Activated naive CD4-positive, alpha-beta T cell treated with anti-CD3 and anti-CD28 coated beads for 36 hours (primary cell): ENCODE measurements around the gene PPP4R4. TPM values are rescaled to one million over a fixed set of nuclear protein-coding genes. Genes with fewer than 3 reads are reported as not detected.

Experiments
- CTCF ChIA-PET: fragments of 350-600 bp; sonication (Branson Sonifier 250); formaldehyde crosslinking; loops from one replicate; lab custom pipeline; 2021; ENCODE audit warnings: antibody characterized with exemption; lab: Charles Lee
- DNase-seq: peaks from one replicate; pipeline ENCODE4 v3.0.0-alpha.2; 2020
- H3K27ac Mint-ChIP-seq: one replicate; pipeline ENCODE4 v1.8.0; 2021; ENCODE audit warnings: mild to moderate bottlenecking, mixed read lengths
- H3K27me3 Mint-ChIP-seq: one replicate; pipeline ENCODE4 v1.8.0; 2021; ENCODE audit warnings: low read depth, mixed read lengths
- H3K36me3 Mint-ChIP-seq: one replicate; pipeline ENCODE4 v1.8.0; 2021; ENCODE audit warnings: low read depth, mixed read lengths
- H3K4me1 Mint-ChIP-seq: one replicate; pipeline ENCODE4 v1.8.0; 2021; ENCODE audit warnings: low read depth, mixed read lengths
- H3K4me3 Mint-ChIP-seq: one replicate; pipeline ENCODE4 v1.8.0; 2021; ENCODE audit warnings: mild to moderate bottlenecking, moderate library complexity, mixed read lengths
- H3K9me3 Mint-ChIP-seq: one replicate; pipeline ENCODE4 v1.8.0; 2021; ENCODE audit warnings: mixed read lengths
- intact Hi-C: fragments of 100-400 bp; cut with micrococcal nuclease; formaldehyde crosslinking; loops from one replicate; pipeline ENCODE4 v1.15.1; 2023
- total RNA-seq, 2 experiments: library from RNA; stranded (reverse); gene quantifications; one replicate each; pipeline ENCODE4 v1.2.3, GENCODE V29; 2021

Gene PPP4R4
- total RNA-seq, 2 experiments from 2014 or later, result 13.2 to 13.9 TPM

DNA sequence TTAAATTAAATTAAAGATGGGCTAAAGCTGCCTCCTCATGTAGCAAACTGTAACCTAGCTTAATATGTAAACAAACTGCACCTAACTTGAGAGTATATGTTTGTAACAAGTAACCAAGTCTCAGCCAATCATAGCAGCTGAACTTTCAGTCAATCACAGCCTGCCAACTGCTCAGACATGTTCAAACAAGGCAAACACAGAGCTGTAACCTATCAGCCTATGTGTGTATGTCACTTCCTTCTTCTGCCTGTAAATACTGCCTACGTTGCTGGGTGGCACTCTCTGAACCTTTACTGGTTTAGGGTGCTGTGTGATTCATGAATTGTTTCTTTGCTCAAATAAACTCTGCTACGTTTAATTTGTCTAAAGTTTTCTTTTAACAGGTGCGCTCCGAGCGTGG, 146.1 kb downstream of the PPP4R4 start:
- Mint-ChIP-seq H3K27me3 (peaks cover 4% of the 10 kb centered on the region), H3K27ac (no peak overlapping the region), H3K9me3 (peaks cover 2% of the 10 kb centered on the region), H3K4me3 (no peak overlapping the region), H3K4me1 (no peaks in the 10 kb centered on the region), H3K36me3 (no peaks in the 10 kb centered on the region)
- CTCF ChIA-PET, result no interaction called here
- no peak for DNase-seq
- intact Hi-C loops, result no loop called here

DNA sequence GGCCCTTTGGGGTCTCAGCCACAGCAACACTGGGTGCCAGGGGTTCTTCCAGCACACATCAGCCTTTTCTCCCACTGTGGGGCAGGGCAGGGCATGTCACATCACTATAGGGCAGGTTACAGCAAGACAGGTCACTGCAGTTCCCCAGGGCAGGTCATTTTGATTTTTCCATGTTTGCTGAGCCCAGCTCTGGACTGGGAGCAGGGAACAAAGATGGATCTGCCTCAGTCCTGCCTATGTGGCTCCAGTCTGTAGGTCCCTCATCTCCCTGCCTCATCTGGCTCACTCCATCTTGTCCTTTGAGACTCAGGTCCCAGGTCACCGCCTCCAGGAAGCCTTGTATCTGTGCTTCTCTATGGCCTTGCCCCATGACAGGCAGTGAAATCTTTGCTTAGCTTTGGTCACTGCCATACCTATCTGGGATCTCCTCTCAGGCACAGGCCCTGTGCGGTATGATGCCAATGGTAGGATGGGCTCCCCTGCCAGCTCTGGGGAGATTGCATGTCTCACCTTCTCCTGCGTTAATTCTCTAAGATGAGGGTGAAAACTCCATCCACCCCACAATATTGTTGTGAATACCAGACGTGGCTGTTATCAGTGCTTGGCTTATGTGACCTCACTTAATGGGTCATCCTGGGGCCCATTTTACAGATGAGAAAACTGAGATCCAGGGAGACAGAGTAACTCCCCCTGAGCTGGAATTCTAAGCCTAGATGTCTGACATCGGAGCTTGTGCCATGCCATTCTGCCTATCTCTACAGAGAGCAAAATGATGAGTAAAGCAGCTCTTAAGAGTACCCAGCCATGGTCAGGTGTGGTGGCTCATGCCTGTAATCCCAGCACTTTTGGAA, 147.5 kb downstream of the PPP4R4 start:
- Mint-ChIP-seq H3K4me3 (no peak overlapping the region), H3K27me3 (peaks cover 6% of the 10 kb centered on the region), H3K9me3 (no peaks in the 10 kb centered on the region), H3K36me3 (no peaks in the 10 kb centered on the region), H3K4me1 (no peaks in the 10 kb centered on the region), H3K27ac (no peak overlapping the region)
- CTCF ChIA-PET, result no interaction called here
- DNase-seq, result no peak
- intact Hi-C loops, result no loop called here

DNA sequence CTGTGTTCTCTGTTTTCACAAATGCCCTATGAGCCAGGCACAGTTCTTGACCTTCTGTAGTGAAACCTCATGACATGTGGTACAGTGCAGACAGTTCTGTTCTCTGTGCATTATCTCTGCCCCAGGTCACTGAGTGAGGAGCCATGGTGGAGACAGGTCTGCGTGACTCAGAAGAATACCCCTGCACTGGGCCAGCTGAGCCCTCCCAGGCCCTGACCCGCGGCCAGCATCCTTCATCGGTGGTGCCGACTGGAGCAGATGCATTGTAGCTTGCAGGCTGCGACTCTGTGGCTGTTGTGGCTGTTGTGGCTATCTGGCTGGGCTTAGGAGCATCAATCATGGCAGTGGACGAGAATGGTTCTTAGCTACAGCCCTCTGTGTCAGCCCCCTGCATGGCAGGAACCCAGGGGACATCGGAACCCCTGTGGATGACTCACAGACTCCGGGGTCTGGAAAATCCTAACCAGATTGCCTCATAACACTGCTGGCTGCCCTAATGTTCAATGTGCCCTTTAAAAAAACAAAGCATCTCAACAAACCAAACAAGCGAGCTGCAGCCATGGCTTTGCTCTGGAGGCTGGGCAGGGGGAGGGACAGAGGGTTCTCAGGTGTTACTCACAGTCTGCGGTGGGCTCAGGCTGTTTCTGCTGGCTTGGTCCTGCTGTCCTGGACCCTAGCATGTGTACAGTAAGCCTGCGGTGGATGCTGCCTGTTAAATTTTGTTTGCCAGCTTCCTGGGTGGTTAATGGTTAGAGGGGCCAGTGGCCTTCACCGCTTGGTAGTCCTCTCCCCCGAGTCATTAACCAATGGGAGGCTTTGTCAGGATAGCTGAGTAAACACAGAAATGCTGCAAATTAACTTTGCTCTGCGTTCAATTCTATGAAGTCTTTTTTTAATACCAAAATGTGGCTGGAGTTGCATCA, 148.8 kb downstream of the PPP4R4 start, which contains the start of gene SERPINA6:
SERPINA6 (minus strand) TSS at position 689 of the 923 bp plus-strand sequence. CDS start 8,688 bp downstream, outside the sequence.
- intact Hi-C loops, result no loop called here
- H3K27ac Mint-ChIP-seq, result no peak within 1 kb of the TSS
- CTCF ChIA-PET, result no interaction called here
- DNase-seq, result no peak
- no peaks in the 10 kb centered on the region for H3K36me3 Mint-ChIP-seq
- peaks cover 8% of the 10 kb centered on the region for H3K27me3 Mint-ChIP-seq
- H3K4me1 Mint-ChIP-seq, result no peaks in the 10 kb centered on the region
- no peak within 1 kb of the TSS for H3K4me3 Mint-ChIP-seq
- H3K9me3 Mint-ChIP-seq, result no peaks in the 10 kb centered on the region

DNA sequence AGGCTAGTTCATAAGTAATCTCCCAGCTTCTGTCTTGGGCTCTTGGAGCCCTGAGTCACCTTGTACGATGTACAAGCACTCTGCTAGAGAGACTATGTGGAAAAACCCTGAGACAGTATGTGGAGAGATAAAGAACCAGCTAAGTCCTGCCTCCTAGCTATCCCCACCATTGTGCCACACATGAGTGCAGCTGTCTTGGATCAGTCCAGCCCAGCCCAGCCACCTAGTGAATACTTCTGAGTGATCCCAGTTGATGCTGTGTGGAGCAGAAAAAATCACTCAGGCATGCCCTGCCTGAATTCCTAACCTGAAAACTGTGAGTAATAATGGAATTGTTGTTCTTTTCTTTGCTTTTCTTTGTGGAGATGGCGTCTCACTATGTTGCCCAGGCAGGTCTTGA, 154.1 kb downstream of the PPP4R4 start:
- Mint-ChIP-seq H3K4me1 (no peaks in the 10 kb centered on the region), H3K27me3 (peaks cover 6% of the 10 kb centered on the region), H3K4me3 (no peak overlapping the region), H3K9me3 (no peaks in the 10 kb centered on the region), H3K27ac (no peak overlapping the region), H3K36me3 (no peaks in the 10 kb centered on the region)
- intact Hi-C loops, result no loop called here
- no peak for DNase-seq
- CTCF ChIA-PET, result interaction anchor here (0.9 kb wide), 1 partner anchor 12 kb away, joined by 3 read pairs; no protein-coding TSS in a partner anchor

Other genes starting within 250 kb of the PPP4R4 start
- gene FAM181A, start 247.0 kb upstream of the PPP4R4 start, total RNA-seq, result not detected
- gene ASB2, start 197.8 kb upstream of the PPP4R4 start, total RNA-seq, result 1 to 10 TPM; 2.4 to 2.5 TPM
- not detected for gene CCDC197, start 177.0 kb upstream of the PPP4R4 start, total RNA-seq
- 1 to 10 TPM; 1.6 to 1.7 TPM for gene OTUB2, start 148.0 kb upstream of the PPP4R4 start, total RNA-seq
- gene DDX24, start 93.1 kb upstream of the PPP4R4 start, total RNA-seq, result 100 to 1,000 TPM; 190 to 200 TPM
- gene IFI27L1, start 93.0 kb upstream of the PPP4R4 start, total RNA-seq, result 10 to 100 TPM; 33.9 to 35.8 TPM
- 1 to 10 TPM; 1.5 to 2.3 TPM for gene IFI27, start 63.6 kb upstream of the PPP4R4 start, total RNA-seq
- 10 to 100 TPM; 67.0 to 73.4 TPM for gene IFI27L2, start 44.7 kb upstream of the PPP4R4 start, total RNA-seq
- gene SERPINA10, start 118.9 kb downstream of the PPP4R4 start, total RNA-seq, result not detected
- not detected for gene SERPINA6, start 149.0 kb downstream of the PPP4R4 start, total RNA-seq
- not detected for gene SERPINA2, start 192.4 kb downstream of the PPP4R4 start, total RNA-seq
- 1 to 10 TPM; 3.1 to 4.3 TPM for gene SERPINA1, start 214.3 kb downstream of the PPP4R4 start, total RNA-seq